Parathyroid adenoma (tissue), 2 donors: ENCODE results near the gene CEP44.

Experiments used
- H2AFZ ChIP-seq: fragments of 300-600 bp; sonication (generic); one replicate; pipeline ENCODE4 v1.7.0; 2017; ENCODE audit warnings: antibody characterized with exemption, mild to moderate bottlenecking
- H3K27ac ChIP-seq: fragments of 300-600 bp; sonication (generic); one replicate; pipeline ENCODE4 v1.7.0; 2017
- H3K27me3 ChIP-seq: fragments of 300-600 bp; sonication (generic); one replicate; pipeline ENCODE4 v1.7.0; 2017; ENCODE audit warnings: low read length; ENCODE audit not compliant: control insufficient read depth, insufficient read depth
- H3K36me3 ChIP-seq: fragments of 300-600 bp; sonication (generic); one replicate; pipeline ENCODE4 v1.7.0; 2017; ENCODE audit warnings: low read length; ENCODE audit not compliant: control insufficient read depth, insufficient read depth
- H3K4me1 ChIP-seq: fragments of 300-600 bp; sonication (generic); one replicate; pipeline ENCODE4 v1.7.0; 2017; ENCODE audit warnings: control low read depth
- H3K4me2 ChIP-seq: fragments of 300-600 bp; sonication (generic); one replicate; pipeline ENCODE4 v1.7.0; 2017; ENCODE audit warnings: low read length
- H3K4me3 ChIP-seq: fragments of 300-600 bp; sonication (generic); one replicate; pipeline ENCODE4 v1.7.0; 2017; ENCODE audit warnings: low read depth, low read length
- H3K79me2 ChIP-seq: fragments of 300-600 bp; sonication (generic); one replicate; pipeline ENCODE4 v1.7.0; 2017; ENCODE audit warnings: control low read depth
- H3K9ac ChIP-seq: fragments of 300-600 bp; sonication (generic); one replicate; pipeline ENCODE4 v1.7.0; 2017; ENCODE audit warnings: mild to moderate bottlenecking
- H3K9me3 ChIP-seq: fragments of 300-600 bp; sonication (generic); one replicate; pipeline ENCODE4 v1.7.0; 2017; ENCODE audit warnings: low read length; ENCODE audit not compliant: control insufficient read depth
- CTCF ChIP-seq: fragments of 300-600 bp; sonication (generic); IDR thresholded peaks from one replicate; pipeline ENCODE4 v1.7.0; 2017; ENCODE audit warnings: antibody characterized with exemption, mild to moderate bottlenecking
- donor health status: primary hyperparathyroidism.

Gene CEP44

GRCh38 chr4:174305961-174306360, 22.2 kb downstream of the CEP44 start:
- Histone ChIP-seq H3K9me3 (no peaks in the 10 kb centered on the region), H3K79me2 (no peaks in the 10 kb centered on the region), H3K9ac (no peak overlapping the region), H3K4me2 (no peak overlapping the region), H2AFZ (no peak overlapping the region), H3K27ac (no peak overlapping the region), H3K36me3 (no peaks in the 10 kb centered on the region), H3K4me3 (no peak overlapping the region), H3K4me1 (no peaks in the 10 kb centered on the region), H3K27me3 (no peaks in the 10 kb centered on the region)
- no peak for TF ChIP-seq CTCF

- Histone ChIP-seq H3K4me3 (no peak overlapping the region), H3K4me2 (no peak overlapping the region), H3K9ac (no peak overlapping the region), H3K79me2 (no peaks in the 10 kb centered on the region), H3K9me3 (no peaks in the 10 kb centered on the region), H3K27ac (no peak overlapping the region), H3K4me1 (no peaks in the 10 kb centered on the region), H3K36me3 (no peaks in the 10 kb centered on the region), H2AFZ (no peak overlapping the region), H3K27me3 (no peaks in the 10 kb centered on the region)
- no peak for TF ChIP-seq CTCF
Measured at GRCh38 chr4:174307694-174308093, 24.0 kb downstream of the CEP44 start.

GRCh38 chr4:174312993-174313392, 29.3 kb downstream of the CEP44 start:
- TF ChIP-seq CTCF, result no peak
- Histone ChIP-seq H3K9me3 (no peaks in the 10 kb centered on the region), H3K27ac (no peak overlapping the region)

GRCh38 chr4:174314274-174314673, 30.6 kb downstream of the CEP44 start:
- Histone ChIP-seq H3K4me2 (no peak overlapping the region), H3K9me3 (no peaks in the 10 kb centered on the region), H3K4me3 (no peak overlapping the region), H3K79me2 (no peaks in the 10 kb centered on the region), H2AFZ (no peak overlapping the region), H3K27me3 (no peaks in the 10 kb centered on the region), H3K4me1 (no peaks in the 10 kb centered on the region), H3K36me3 (no peaks in the 10 kb centered on the region), H3K9ac (no peak overlapping the region), H3K27ac (no peak overlapping the region)
- no peak for TF ChIP-seq CTCF

More at GRCh38 chr4:174312993-174313392, 29.3 kb downstream of the CEP44 start:
- no peak overlapping the region for H3K4me3 ChIP-seq
- H3K36me3 ChIP-seq, result no peaks in the 10 kb centered on the region
- no peaks in the 10 kb centered on the region for H3K79me2 ChIP-seq
- no peak overlapping the region for H2AFZ ChIP-seq
- H3K4me1 ChIP-seq, result no peaks in the 10 kb centered on the region
- H3K4me2 ChIP-seq, result no peak overlapping the region
- H3K27me3 ChIP-seq, result no peaks in the 10 kb centered on the region
- H3K9ac ChIP-seq, result no peak overlapping the region

- no peaks in the 10 kb centered on the region for H3K79me2 ChIP-seq
- H3K27ac ChIP-seq, result no peak overlapping the region
- no peak overlapping the region for H3K9ac ChIP-seq
- no peak for TF ChIP-seq CTCF
- H3K27me3 ChIP-seq, result no peaks in the 10 kb centered on the region
- no peak overlapping the region for H3K4me3 ChIP-seq
- H3K4me2 ChIP-seq, result no peak overlapping the region
- no peaks in the 10 kb centered on the region for H3K4me1 ChIP-seq
- no peaks in the 10 kb centered on the region for H3K9me3 ChIP-seq
- H3K36me3 ChIP-seq, result no peaks in the 10 kb centered on the region
- no peak overlapping the region for H2AFZ ChIP-seq
Measured at GRCh38 chr4:174314770-174315169, 31.1 kb downstream of the CEP44 start.
